HCT116 (cell line): ENCODE data around the gene HOOK1. TPM values are rescaled to one million over a fixed set of nuclear protein-coding genes. Genes with fewer than 3 reads are reported as not detected.

Source experiments
- ATAC-seq: fragments of 200-7000 bp; cut with Tn5 transposase; 2 replicates; pipeline ENCODE4 v1.9.1; 2020; ENCODE audit warnings: mild to moderate bottlenecking, moderate library complexity
- BruUV-seq: library from RNA; stranded (reverse); fragments of 400-500 nt; replicated peaks from 2 replicates; lab custom pipeline; 2021; lab: Mats Ljungman, UMichigan
- CTCF ChIA-PET: fragments of 300-600 bp; sonication (Branson Sonifier 250); formaldehyde crosslinking; loops from one replicate; lab custom pipeline; 2021; ENCODE audit warnings: antibody characterized with exemption; lab: Charles Lee
- POLR2A ChIA-PET: fragments of 300-600, 350-600 bp; sonication (Branson Sonifier 250); formaldehyde crosslinking; loops from one replicate; lab custom pipeline; 2021; ENCODE audit warnings: antibody characterized with exemption; lab: Charles Lee
- RAD21 ChIA-PET, 2 experiments: fragments of 300-600 bp; sonication (Branson Sonifier 250); formaldehyde crosslinking; loops; one replicate each; lab custom pipeline; 2023; ENCODE audit warnings: low total read pairs in 2 of 2; ENCODE audit not compliant: uncharacterized antibody in 2 of 2, unreplicated experiment in 2 of 2, low non-redundant PET in 1 of 2; lab: Charles Lee
- DNase-seq: peaks from one replicate; pipeline ENCODE4 v3.0.0-alpha.2; 2010; ENCODE audit warnings: low read depth, low spot score
- H2AFZ ChIP-seq: fragments of 200-600 bp; shearing (Covaris generic), sonication (generic); 2 replicates; pipeline ENCODE4 v1.6.1; 2017; ENCODE audit warnings: low read depth, mixed run types, mixed read lengths, antibody characterized with exemption, low read length; ENCODE audit not compliant: poor library complexity, severe bottlenecking
- H3K27ac ChIP-seq: 2 replicates; pipeline ENCODE4 v1.5.1; 2012; ENCODE audit warnings: low read depth, low read length
- H3K27me3 ChIP-seq: fragments of 200-600 bp; sonication (generic); 2 replicates; pipeline ENCODE4 v1.6.1; 2016; ENCODE audit warnings: mixed run types, low read length, mixed read lengths; ENCODE audit not compliant: insufficient read depth
- H3K36me3 ChIP-seq, 2 experiments: fragments of 200-500 bp in 1 of 2; fragments of 200-600 bp in 1 of 2; sonication (Bioruptor generic) in 1 of 2; sonication (generic) in 1 of 2; 2 replicates each; pipeline versions ENCODE4 v1.5.1 to v1.6.1; 2014 to 2016; ENCODE audit warnings: low read length in 2 of 2, inconsistent platforms in 1 of 2, mixed read lengths in 1 of 2, mixed run types in 1 of 2; ENCODE audit not compliant: insufficient read depth in 2 of 2, control insufficient read depth in 1 of 2
- H3K4me1 ChIP-seq, 2 experiments: fragments of 200-600 bp in 1 of 2; sonication (generic) in 1 of 2; 2 replicates each; pipeline versions ENCODE4 v1.5.1 to v1.6.1; 2012 to 2017; ENCODE audit warnings: low read length in 2 of 2, inconsistent platforms in 1 of 2, mild to moderate bottlenecking in 1 of 2, mixed read lengths in 1 of 2, mixed run types in 1 of 2, moderate library complexity in 1 of 2; ENCODE audit not compliant: insufficient read depth in 2 of 2, control insufficient read depth in 1 of 2
- H3K4me2 ChIP-seq: fragments of 200-600 bp; sonication (generic); 2 replicates; pipeline ENCODE4 v1.6.1; 2017; ENCODE audit warnings: mixed run types, low read length, mixed read lengths
- H3K4me3 ChIP-seq, 2 experiments: fragments of 200-600 bp in 1 of 2; sonication (generic) in 1 of 2; replicated peaks in 1 of 2; 2 replicates each; pipeline ENCODE4 v1.5.1; 2011 to 2016; ENCODE audit warnings: low read length in 2 of 2, control low read depth in 1 of 2, low read depth in 1 of 2, mild to moderate bottlenecking in 1 of 2, mixed read lengths in 1 of 2, mixed run types in 1 of 2
- H3K79me2 ChIP-seq: fragments of 200-600 bp; sonication (generic); 2 replicates; pipeline ENCODE4 v1.6.1; 2017; ENCODE audit warnings: mild to moderate bottlenecking, mixed run types, low read length, moderate library complexity, mixed read lengths; ENCODE audit not compliant: insufficient read depth
- H3K9ac ChIP-seq: fragments of 200-600 bp; sonication (generic); 2 replicates; pipeline ENCODE4 v1.6.1; 2016; ENCODE audit warnings: low read length, mixed read lengths
- H3K9me2 ChIP-seq: fragments of 200-600 bp; sonication (generic), shearing (Covaris generic); 2 replicates; pipeline ENCODE4 v1.6.1; 2017; ENCODE audit warnings: mixed run types, mild to moderate bottlenecking, moderate library complexity; ENCODE audit not compliant: insufficient read depth
- H3K9me3 ChIP-seq, 2 experiments: fragments of 200-500 bp in 1 of 2; fragments of 200-600 bp in 1 of 2; sonication (Bioruptor generic) in 1 of 2; sonication (generic) in 1 of 2; 2 replicates each; pipeline ENCODE4 v1.6.1; 2014 to 2017; ENCODE audit warnings: low read length in 2 of 2, mixed read lengths in 2 of 2, inconsistent platforms in 1 of 2, low read depth in 1 of 2, mild to moderate bottlenecking in 1 of 2, mixed run types in 1 of 2, moderate library complexity in 1 of 2; ENCODE audit not compliant: control insufficient read depth in 1 of 2, insufficient read depth in 1 of 2
- H4K20me1 ChIP-seq: fragments of 200-600 bp; sonication (generic), shearing (Covaris generic); 2 replicates; pipeline ENCODE4 v1.6.1; 2017; ENCODE audit warnings: mixed run types, mild to moderate bottlenecking, moderate library complexity; ENCODE audit not compliant: insufficient read depth
- CEBPB ChIP-seq: IDR thresholded peaks from 2 replicates; pipeline ENCODE4 v1.6.1; 2012; ENCODE audit warnings: low read depth
- EGR1 ChIP-seq: IDR thresholded peaks from 2 replicates; pipeline ENCODE4 v1.6.1; 2012; ENCODE audit warnings: low read depth
- EZH2 ChIP-seq: fragments of 200-600 bp; sonication (generic); IDR thresholded peaks from 2 replicates; pipeline ENCODE4 v1.6.1; 2017; ENCODE audit warnings: antibody characterized with exemption, mixed run types
- JUND ChIP-seq: IDR thresholded peaks from 2 replicates; pipeline ENCODE4 v1.6.1; 2012
- MAX ChIP-seq: IDR thresholded peaks from 2 replicates; pipeline ENCODE4 v1.6.1; 2012
- POLR2AphosphoS5 ChIP-seq: IDR thresholded peaks from 2 replicates; pipeline ENCODE4 v1.6.1; 2011; ENCODE audit warnings: mild to moderate bottlenecking, low read depth, low read length, moderate library complexity
- SIN3A ChIP-seq: IDR thresholded peaks from 2 replicates; pipeline ENCODE4 v1.6.1; 2012; ENCODE audit warnings: low read depth
- SP1 ChIP-seq: IDR thresholded peaks from 2 replicates; pipeline ENCODE4 v1.6.1; 2012; ENCODE audit warnings: low read depth
- YY1 ChIP-seq: IDR thresholded peaks from 2 replicates; pipeline ENCODE4 v1.6.1; 2011; ENCODE audit warnings: low read length, low read depth, moderate library complexity, mild to moderate bottlenecking; ENCODE audit not compliant: insufficient replicate concordance; ENCODE audit errors: extremely low read depth
- ZFX ChIP-seq: fragments of 450-650 bp; IDR thresholded peaks from 2 replicates; pipeline ENCODE4 v1.6.1; 2017
- intact Hi-C: fragments of 100-400 bp; cut with micrococcal nuclease; formaldehyde crosslinking; loops from 2 replicates; pipeline ENCODE4 v1.10.0; 2022
- total RNA-seq: library from RNA; stranded (reverse); gene quantifications from one replicate; pipeline ENCODE4 v1.2.1, GENCODE V29; 2021; ENCODE audit not compliant: unreplicated experiment

The HOOK1 gene
- total RNA-seq, 1 experiment from 2014 or later: 30.9 TPM

- no peak for TF ChIP-seq POLR2AphosphoS5
- no peak for TF ChIP-seq YY1
- no peak for TF ChIP-seq EGR1
- no peak for TF ChIP-seq EZH2
- TF ChIP-seq SP1: no peak
- TF ChIP-seq SIN3A: no peak
Observed at GRCh38 chr1:59788825-59789224, 25.9 kb upstream of the HOOK1 start (continued).

- no peaks in the 10 kb centered on the region for H3K36me3 ChIP-seq
- intact Hi-C loops: no loop called here
- H3K4me1 ChIP-seq: no peaks in the 10 kb centered on the region
- no TSS peak for BruUV-seq
- TF ChIP-seq ZFX: no peak
- TF ChIP-seq JUND: no peak
- H3K79me2 ChIP-seq: no peaks in the 10 kb centered on the region
- H4K20me1 ChIP-seq: no peaks in the 10 kb centered on the region
- ATAC-seq: no peak
- ChIA-PET POLR2A (no interaction called here), RAD21 (no interaction called here), CTCF (no interaction called here)
- H3K4me3 ChIP-seq: no peak overlapping the region
- H3K4me2 ChIP-seq: no peak overlapping the region
- H3K9me2 ChIP-seq: no peaks in the 10 kb centered on the region
- no peak overlapping the region for H2AFZ ChIP-seq
- H3K27me3 ChIP-seq: no peaks in the 10 kb centered on the region
- DNase-seq: no peak
- H3K27ac ChIP-seq: no peak overlapping the region
- no peaks in the 10 kb centered on the region for H3K9me3 ChIP-seq
- no peak overlapping the region for H3K9ac ChIP-seq
Observed at GRCh38 chr1:59798600-59798999, 16.1 kb upstream of the HOOK1 start.

- Histone ChIP-seq H2AFZ (no peak overlapping the region), H3K4me1 (no peaks in the 10 kb centered on the region), H3K4me2 (no peak overlapping the region), H3K9me2 (no peaks in the 10 kb centered on the region), H4K20me1 (no peaks in the 10 kb centered on the region), H3K27me3 (no peaks in the 10 kb centered on the region), H3K9me3 (no peaks in the 10 kb centered on the region), H3K79me2 (no peaks in the 10 kb centered on the region), H3K27ac (no peak overlapping the region), H3K9ac (no peak overlapping the region), H3K36me3 (no peaks in the 10 kb centered on the region), H3K4me3 (no peak overlapping the region)
- TF ChIP-seq CEBPB (no peak), MAX (no peak), EZH2 (no peak)
- POLR2A ChIA-PET: no interaction called here
- intact Hi-C loops: no loop called here
- ATAC-seq: no peak
- no peak for DNase-seq
- RAD21 ChIA-PET: no interaction called here
- CTCF ChIA-PET: no interaction called here
- BruUV-seq: no TSS peak
Observed at GRCh38 chr1:59803458-59804038, 11.2 kb upstream of the HOOK1 start.
